Endothelial cell of umbilical vein (primary cell): ENCODE results near the gene APBB2. TPM values are rescaled to one million over a fixed set of nuclear protein-coding genes. Genes with fewer than 3 reads are reported as not detected.

Experiments
- BruUV-seq: library from RNA; stranded (reverse); fragments of 400-500 nt; replicated peaks from 2 replicates; lab custom pipeline; 2021; lab: Mats Ljungman, UMichigan
- CTCF ChIA-PET: fragments of 300-600, 350-600 bp; sonication (Branson Sonifier 250); formaldehyde crosslinking; loops from one replicate; lab custom pipeline; 2021; ENCODE audit warnings: antibody characterized with exemption, inconsistent platforms; lab: Charles Lee
- POLR2A ChIA-PET: fragments of 300-600, 350-600 bp; sonication (Branson Sonifier 250); formaldehyde crosslinking; loops from one replicate; lab custom pipeline; 2021; ENCODE audit warnings: antibody characterized with exemption, inconsistent platforms; lab: Charles Lee
- DNase-seq: peaks from one replicate; pipeline ENCODE4 v3.0.0-alpha.2; 2011; ENCODE audit warnings: low read depth, low spot score
- FAIRE-seq: peaks from 2 replicates; lab custom pipeline; 2011; peaks lifted over from hg19 to GRCh38; lab: Jason Lieb, UNC
- H2AFZ ChIP-seq: 2 replicates; pipeline ENCODE4 v1.6.0; 2012; ENCODE audit warnings: low read depth, low read length, control low read depth, inconsistent platforms
- H3K27ac ChIP-seq: 2 replicates; pipeline ENCODE4 v1.5.1; 2011; ENCODE audit warnings: low read depth, mild to moderate bottlenecking, control low read depth, low read length, moderate library complexity; ENCODE audit not compliant: insufficient read depth
- H3K27me3 ChIP-seq, 2 experiments: 2 replicates each; pipeline versions ENCODE4 v1.6.0 to v1.6.1; 2011; ENCODE audit warnings: low read length in 2 of 2, mixed read lengths in 1 of 2; ENCODE audit not compliant: control insufficient read depth in 2 of 2, insufficient read depth in 2 of 2
- H3K36me3 ChIP-seq, 2 experiments: 2 replicates in 1 of 2; 3 replicates in 1 of 2; pipeline ENCODE4 v1.5.1; 2011; ENCODE audit warnings: low read length in 2 of 2, mild to moderate bottlenecking in 1 of 2, moderate library complexity in 1 of 2; ENCODE audit not compliant: control insufficient read depth in 2 of 2, insufficient read depth in 2 of 2; ENCODE audit errors: extremely low read depth in 1 of 2
- H3K4me1 ChIP-seq: 3 replicates; pipeline ENCODE4 v1.5.1; 2011; ENCODE audit warnings: mild to moderate bottlenecking, low read length; ENCODE audit not compliant: control insufficient read depth, insufficient read depth; ENCODE audit errors: extremely low read depth
- H3K4me2 ChIP-seq: 2 replicates; pipeline ENCODE4 v1.6.1; 2011; ENCODE audit warnings: low read length, control low read depth, mixed read lengths; ENCODE audit not compliant: insufficient read depth
- H3K4me3 ChIP-seq, 3 experiments: fragments of 200-600 bp in 1 of 3; sonication (generic), shearing (Covaris generic) in 1 of 3; replicated peaks in 1 of 3; 2 replicates each; pipeline ENCODE4 v1.5.1; 2011 to 2016; ENCODE audit warnings: control low read depth in 3 of 3, low read length in 3 of 3, mild to moderate bottlenecking in 2 of 3, inconsistent platforms in 1 of 3, low read depth in 1 of 3, moderate library complexity in 1 of 3; ENCODE audit not compliant: insufficient read depth in 1 of 3
- H3K79me2 ChIP-seq: 2 replicates; pipeline ENCODE4 v1.6.0; 2012; ENCODE audit warnings: low read length, inconsistent platforms; ENCODE audit not compliant: control insufficient read depth, insufficient read depth
- H3K9ac ChIP-seq: replicated peaks from 2 replicates; pipeline ENCODE3; 2011; ENCODE audit warnings: low read length, control low read depth; ENCODE audit not compliant: insufficient read depth; ENCODE audit errors: extremely low read depth
- H3K9me1 ChIP-seq: replicated peaks from 3 replicates; pipeline ENCODE4 v1.6.0; 2011; ENCODE audit warnings: mild to moderate bottlenecking, low read length; ENCODE audit not compliant: control insufficient read depth, insufficient read depth; ENCODE audit errors: extremely low read depth
- H3K9me3 ChIP-seq: replicated peaks from 2 replicates; pipeline ENCODE4 v1.5.1; 2012; ENCODE audit warnings: low read length, inconsistent platforms; ENCODE audit not compliant: control insufficient read depth, insufficient read depth
- H4K20me1 ChIP-seq: replicated peaks from 2 replicates; pipeline ENCODE3; 2011; ENCODE audit warnings: mild to moderate bottlenecking, low read length; ENCODE audit not compliant: control insufficient read depth, insufficient read depth; ENCODE audit errors: extremely low read depth
- CTCF ChIP-seq, 2 donors: IDR thresholded peaks; 1 replicate in 1 of 2; 2 replicates in 1 of 2; pipeline ENCODE4 v1.5.1; 2011; ENCODE audit warnings: low read length in 2 of 2, mild to moderate bottlenecking in 2 of 2, moderate library complexity in 2 of 2, control low read depth in 1 of 2, inconsistent platforms in 1 of 2, low read depth in 1 of 2; ENCODE audit not compliant: insufficient read depth in 1 of 2; ENCODE audit errors: extremely low read depth in 1 of 2
- EZH2 ChIP-seq: IDR thresholded peaks from 2 replicates; pipeline ENCODE4 v1.6.1; 2012; ENCODE audit warnings: borderline replicate concordance, low read depth, mild to moderate bottlenecking, moderate library complexity, low read length, inconsistent platforms; ENCODE audit not compliant: severe bottlenecking
- FOS ChIP-seq: IDR thresholded peaks from 2 replicates; pipeline ENCODE4 v1.6.1; 2011; ENCODE audit warnings: mild to moderate bottlenecking, low read length, moderate library complexity, borderline replicate concordance; ENCODE audit not compliant: insufficient read depth
- GATA2 ChIP-seq: IDR thresholded peaks from 2 replicates; pipeline ENCODE4 v1.7.0; 2011; ENCODE audit warnings: low read depth, mild to moderate bottlenecking, moderate library complexity, mixed read lengths, low read length; ENCODE audit not compliant: insufficient read length, insufficient read depth
- JUN ChIP-seq: IDR thresholded peaks from 2 replicates; pipeline ENCODE4 v1.6.1; 2011; ENCODE audit warnings: borderline replicate concordance, low read depth; ENCODE audit not compliant: insufficient read length, insufficient read depth
- MAX ChIP-seq: IDR thresholded peaks from 2 replicates; pipeline ENCODE4 v1.6.1; 2011; ENCODE audit not compliant: insufficient read depth, insufficient read length
- MYC ChIP-seq: IDR thresholded peaks from one replicate; pipeline ENCODE4 v1.6.1; 2011; ENCODE audit warnings: mild to moderate bottlenecking, low read depth, low read length
- POLR2A ChIP-seq: IDR thresholded peaks from 2 replicates; pipeline ENCODE4 v1.6.1; 2012; ENCODE audit warnings: low read depth, mild to moderate bottlenecking, control low read depth, low read length
- POLR2AphosphoS5 ChIP-seq: IDR thresholded peaks from 2 replicates; pipeline ENCODE4 v1.6.1; 2012; ENCODE audit warnings: low read depth, mild to moderate bottlenecking, control low read depth, low read length, moderate library complexity; ENCODE audit not compliant: insufficient read depth
- dilution Hi-C: fragments of 300-500 bp; cut with MboI; formaldehyde crosslinking; loops from one replicate; pipeline ENCODE4 v1.15.0; 2019; ENCODE audit warnings: low sequenced_read_pairs; ENCODE audit not compliant: extremely low pct_ligation_motif_present
- intact Hi-C: fragments of 100-400 bp; cut with micrococcal nuclease; formaldehyde crosslinking; loops from one replicate; pipeline ENCODE4 v1.10.0; 2022
- polyA plus RNA-seq, 4 experiments: library from polyadenylated mRNA; depleted of rRNA in 3 of 4; stranded (reverse) in 3 of 4; unstranded in 1 of 4; fragments of >200 nt; gene quantifications; 2 replicates each; pipeline versions ENCODE4 v1.2.1 to v1.2.3, GENCODE V29; 2011 to 2012; ENCODE audit warnings: missing spikeins in 1 of 4
- total RNA-seq: library from RNA; stranded (reverse); gene quantifications from 2 replicates; pipeline ENCODE4 v1.2.3, GENCODE V29; 2021

APBB2 gene
- total and polyA plus RNA-seq, 2 donors (not counting 3 experiments of a cell fraction or from before 2014, with no cell fraction given): 79.8 to 124 TPM

GRCh38 chr4:41167191-41167590, 47.2 kb downstream of the APBB2 start:
- Histone ChIP-seq H2AFZ (no peak overlapping the region), H3K9me1 (peaks cover 2% of the 10 kb centered on the region), H3K79me2 (peaks cover 92% of the 10 kb centered on the region), H3K4me1 (peaks cover 14% of the 10 kb centered on the region), H3K4me3 (no peak overlapping the region), H3K27me3 (no peaks in the 10 kb centered on the region), H3K9ac (no peak overlapping the region), H3K36me3 (no peaks in the 10 kb centered on the region), H3K9me3 (no peaks in the 10 kb centered on the region), H4K20me1 (no peaks in the 10 kb centered on the region), H3K27ac (no peak overlapping the region), H3K4me2 (no peak overlapping the region)
- FAIRE-seq (no peak), DNase-seq (no peak)
- dilution Hi-C loops: no loop called here
- no TSS peak for BruUV-seq
- POLR2A ChIA-PET: no interaction called here
- TF ChIP-seq EZH2: no peak
- TF ChIP-seq CTCF (IDR thresholded peaks at IDR 0.05; ENCODE audit: extremely low read depth in 1 of 2, insufficient read depth in 1 of 2, low read depth in 1 of 2, low read length in 2 of 2): no peak
- TF ChIP-seq POLR2A: no peak
- intact Hi-C loops: no loop called here
- CTCF ChIA-PET: no interaction called here

- dilution Hi-C loops: no loop called here
- Histone ChIP-seq H3K9me1 (no peaks in the 10 kb centered on the region), H3K27ac (no peak overlapping the region), H3K4me1 (peaks cover 30% of the 10 kb centered on the region), H3K9ac (no peak overlapping the region), H3K9me3 (no peaks in the 10 kb centered on the region), H3K36me3 (no peaks in the 10 kb centered on the region), H3K4me3 (no peak overlapping the region), H3K27me3 (no peaks in the 10 kb centered on the region), H3K4me2 (no peak overlapping the region), H4K20me1 (no peaks in the 10 kb centered on the region), H3K79me2 (peaks cover 72% of the 10 kb centered on the region), H2AFZ (no peak overlapping the region)
- FAIRE-seq: no peak
- BruUV-seq: no TSS peak
- ChIA-PET POLR2A (no interaction called here), CTCF (interaction anchor here (0.8 to 3.1 kb wide), 4 partner anchors 8 to 50 kb away, joined by 3 to 16 read pairs (median 4); partner anchors contain the start of gene APBB2)
- intact Hi-C loops: no loop called here
- TF ChIP-seq POLR2A: no peak
- TF ChIP-seq FOS: no peak
- no peak for TF ChIP-seq JUN
- no peak for TF ChIP-seq EZH2
- TF ChIP-seq POLR2AphosphoS5: no peak
- TF ChIP-seq MYC: no peak
- no peak for TF ChIP-seq GATA2
- TF ChIP-seq CTCF (IDR thresholded peaks at IDR 0.05; ENCODE audit: extremely low read depth in 1 of 2, insufficient read depth in 1 of 2, low read depth in 1 of 2, low read length in 2 of 2): no peak
- TF ChIP-seq MAX: no peak
- no peak for DNase-seq
Observed at GRCh38 chr4:41164405-41164804, 49.9 kb downstream of the APBB2 start.
